NOMO-1 treated with DMSO at 0.1 percent for 48 hours (cell line): ENCODE results near the gene TUBA1C.
"Not testable (repeated sequence)": the region's sequence is repeated elsewhere in the genome, so short reads cannot be mapped to it uniquely, and the experiment has no call there.

Experiments used
- DNase-seq: peaks from one replicate; lab custom pipeline; 2025; ENCODE audit not compliant: unreplicated experiment; lab: John Stamatoyannopoulos, UW

The TUBA1C gene

DNA sequence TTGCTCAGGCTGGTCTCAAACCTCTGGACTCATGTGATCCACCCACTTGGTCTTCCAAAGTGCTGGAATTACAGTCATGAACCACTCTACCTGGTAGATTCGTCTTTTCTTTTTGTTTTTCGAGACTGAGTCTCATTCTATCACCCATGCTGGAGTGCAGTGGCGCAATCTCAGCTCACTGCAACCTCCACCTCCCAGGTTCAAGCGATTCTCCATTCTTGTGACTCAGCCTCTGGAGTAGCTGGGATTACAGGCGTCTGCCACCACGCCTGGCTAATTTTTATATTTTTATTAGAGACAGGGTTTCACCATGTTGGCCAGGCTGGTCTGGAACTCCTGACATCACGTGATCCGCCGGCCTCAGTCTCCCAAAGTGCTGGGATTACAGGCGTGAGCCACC lies 9.4 kb upstream of the TUBA1C start:
- not testable (repeated sequence) for DNase-seq

DNA sequence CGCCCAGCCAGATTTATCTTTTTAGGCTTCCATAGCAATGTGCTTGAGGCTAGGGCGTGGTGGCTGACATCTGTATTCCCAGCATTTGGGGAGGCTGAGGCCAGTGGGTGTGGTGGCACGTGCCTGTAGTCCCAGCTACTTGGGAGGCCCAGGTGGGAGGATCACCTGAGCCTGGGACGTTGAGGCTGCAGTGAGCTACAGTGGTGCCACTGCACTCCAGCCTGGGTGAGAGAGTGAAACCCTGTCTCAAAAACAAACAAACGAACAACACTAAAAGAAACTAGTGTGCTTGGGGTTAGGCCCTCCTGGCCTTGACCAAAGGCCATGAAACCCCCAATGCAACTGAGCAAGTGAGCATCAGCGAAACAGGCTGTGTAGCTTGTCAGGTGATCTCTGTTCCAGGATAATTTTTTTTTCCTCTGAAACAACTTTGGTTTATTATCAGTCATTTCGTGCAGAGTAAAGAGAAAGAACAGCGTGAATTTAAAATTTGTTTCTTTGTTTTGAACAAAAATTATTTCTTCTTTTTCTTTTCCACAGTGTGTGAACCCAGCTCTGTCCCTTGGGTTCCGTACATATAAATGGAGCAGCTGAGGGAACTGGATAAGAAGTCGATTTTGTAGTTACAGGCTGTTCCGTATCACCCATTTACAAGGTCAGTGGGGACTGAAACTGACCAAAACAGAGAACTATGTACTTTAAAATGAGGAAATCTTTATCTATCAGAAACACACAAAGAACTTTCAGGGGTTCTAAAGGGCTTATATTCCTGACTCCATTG lies 8.8 kb upstream of the TUBA1C start:
- DNase-seq: no peak

DNA sequence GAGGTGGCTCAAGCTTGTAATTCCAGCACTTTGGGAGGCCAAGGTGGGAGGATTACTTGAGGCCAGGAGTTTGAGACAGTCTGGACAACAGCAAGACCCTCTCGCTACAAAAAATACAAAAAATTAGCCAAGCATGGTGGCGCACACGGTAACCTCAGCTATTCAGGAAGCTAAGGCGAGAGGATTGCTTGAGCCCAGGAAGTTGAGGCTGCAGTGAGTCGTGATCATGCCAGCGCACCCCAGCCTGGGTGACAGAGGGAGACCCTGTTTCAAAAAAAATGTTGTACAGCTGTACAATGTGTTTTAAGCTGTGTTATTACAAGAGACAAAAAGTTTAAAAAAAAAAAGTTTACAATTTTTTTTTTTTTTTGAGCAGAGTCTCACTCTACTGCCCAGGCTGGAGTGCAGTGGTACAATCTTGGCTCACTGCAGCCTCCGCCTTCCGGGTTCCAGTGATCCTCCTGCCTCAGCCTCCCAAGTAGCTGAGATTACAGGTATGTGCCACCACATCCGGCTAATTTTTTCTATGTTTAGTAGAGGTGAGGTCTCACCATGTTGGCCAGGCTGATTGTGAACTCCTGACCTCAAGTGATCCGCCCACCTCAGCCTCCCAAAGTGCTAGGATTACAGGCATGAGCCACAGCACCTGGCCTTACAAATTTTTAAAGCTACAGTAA lies 7.2 kb upstream of the TUBA1C start:
- not testable (repeated sequence) for DNase-seq

DNA sequence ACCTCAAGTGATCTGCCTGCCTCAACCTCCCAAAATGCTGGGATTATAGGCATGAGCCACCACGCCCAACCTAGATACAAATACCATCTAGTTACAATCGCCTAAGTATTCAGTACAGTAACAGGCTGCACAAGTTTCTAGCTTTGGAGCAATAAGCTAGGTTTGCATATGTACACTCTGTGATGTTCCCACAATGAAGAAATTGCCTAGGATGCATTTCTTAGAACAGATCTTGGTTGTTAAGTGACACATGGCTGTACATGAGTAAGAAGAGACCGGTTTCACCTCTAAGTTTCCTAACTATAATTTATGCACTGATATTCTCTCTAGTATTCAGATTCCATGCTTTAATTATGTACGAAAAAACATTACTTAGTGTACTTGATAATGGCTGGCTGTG lies 5.4 kb upstream of the TUBA1C start:
- no peak for DNase-seq

DNA sequence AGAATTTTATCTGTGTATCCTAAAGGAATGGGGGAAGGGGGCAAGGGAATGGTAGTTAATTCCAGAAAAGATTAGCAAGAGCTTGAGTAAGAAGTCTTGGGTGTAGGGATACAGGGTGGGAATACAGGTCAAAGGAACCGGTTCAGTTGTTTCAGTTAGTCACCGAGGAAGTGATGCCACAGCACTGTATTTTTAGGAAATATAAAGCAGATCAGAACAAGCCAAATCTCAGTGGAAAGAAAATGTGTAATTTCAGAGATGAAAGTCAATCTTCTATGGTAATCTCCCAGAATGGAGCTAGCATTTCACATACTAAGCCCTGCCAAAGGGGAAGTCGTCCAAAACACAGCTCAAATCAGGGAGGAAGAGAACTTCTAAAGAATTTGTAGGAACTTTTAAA lies 4.7 kb upstream of the TUBA1C start:
- DNase-seq: no peak

DNA sequence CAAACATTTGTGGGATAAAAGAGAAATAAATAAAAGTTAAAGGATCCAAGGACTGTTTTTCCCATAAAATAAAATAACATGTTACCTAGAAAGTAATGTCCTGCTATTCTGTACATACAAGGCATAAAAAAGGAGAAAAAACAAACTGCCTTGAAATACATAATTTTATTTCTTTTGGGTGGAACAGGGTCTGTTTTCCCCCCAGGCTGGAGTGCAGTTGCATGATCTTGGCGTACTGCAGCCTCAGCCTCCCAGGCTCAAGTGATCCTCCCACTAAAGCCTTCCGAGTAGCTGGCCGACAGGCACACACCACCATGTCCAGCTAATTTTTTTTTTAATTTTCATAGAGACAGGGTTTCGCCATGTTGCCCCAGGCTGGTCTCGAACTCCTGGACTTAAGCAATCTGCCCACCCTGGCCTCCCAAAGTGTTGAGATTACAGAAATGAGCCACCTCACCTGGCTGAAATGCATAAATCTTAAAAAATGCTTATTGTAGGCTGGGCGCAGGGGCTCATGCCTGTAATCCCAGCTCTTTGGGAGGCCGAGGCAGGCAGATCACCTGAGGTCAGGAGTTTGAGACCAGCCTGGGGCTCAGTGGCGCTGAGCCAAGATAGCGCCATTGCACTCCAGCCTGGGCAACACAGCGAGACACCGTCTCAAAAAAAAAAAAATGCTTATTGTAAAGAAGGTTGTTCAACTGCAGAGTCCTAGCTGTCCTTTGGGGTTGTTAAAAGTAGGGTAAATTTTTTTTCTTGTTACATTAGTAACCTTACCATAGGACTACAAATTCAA lies 4.1 kb upstream of the TUBA1C start:
- DNase-seq: no peak

DNA sequence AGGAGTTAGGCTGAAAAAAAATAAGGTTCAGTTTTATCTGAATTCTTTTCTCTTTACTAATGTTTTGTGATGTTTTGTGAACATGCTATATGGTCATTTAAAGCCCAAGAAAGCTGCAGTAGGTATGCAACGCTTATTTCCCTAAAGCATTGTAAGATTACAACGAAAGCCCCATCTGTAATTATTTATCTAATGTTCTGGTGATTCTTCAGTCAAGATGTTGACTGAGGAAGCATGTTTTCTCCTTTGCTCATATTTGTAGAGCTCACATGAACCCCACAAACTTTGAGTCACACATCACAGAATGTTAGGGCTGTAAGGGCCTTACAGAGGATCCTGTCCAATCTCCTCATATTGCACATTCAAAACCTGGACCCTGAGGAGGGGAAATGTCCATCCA lies 3.2 kb upstream of the TUBA1C start:
- no peak for DNase-seq

DNA sequence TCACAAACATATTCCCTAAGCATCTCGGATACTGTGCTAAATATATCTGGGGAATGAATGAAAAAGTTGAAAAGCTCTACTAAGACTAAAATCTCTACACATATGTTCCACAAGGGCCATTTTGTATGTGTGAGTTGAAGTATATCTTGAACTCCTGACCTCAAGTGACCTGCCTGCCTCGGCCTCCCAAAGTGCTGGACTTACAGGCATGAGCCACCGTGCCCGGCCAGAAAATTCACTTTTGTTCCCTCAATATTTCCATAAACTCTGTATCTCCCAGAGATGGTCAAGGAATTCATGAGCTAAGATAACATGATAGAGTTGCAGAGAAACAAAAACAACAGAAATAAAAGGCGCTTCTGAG lies 1.5 kb upstream of the TUBA1C start:
- no peak for DNase-seq

DNA sequence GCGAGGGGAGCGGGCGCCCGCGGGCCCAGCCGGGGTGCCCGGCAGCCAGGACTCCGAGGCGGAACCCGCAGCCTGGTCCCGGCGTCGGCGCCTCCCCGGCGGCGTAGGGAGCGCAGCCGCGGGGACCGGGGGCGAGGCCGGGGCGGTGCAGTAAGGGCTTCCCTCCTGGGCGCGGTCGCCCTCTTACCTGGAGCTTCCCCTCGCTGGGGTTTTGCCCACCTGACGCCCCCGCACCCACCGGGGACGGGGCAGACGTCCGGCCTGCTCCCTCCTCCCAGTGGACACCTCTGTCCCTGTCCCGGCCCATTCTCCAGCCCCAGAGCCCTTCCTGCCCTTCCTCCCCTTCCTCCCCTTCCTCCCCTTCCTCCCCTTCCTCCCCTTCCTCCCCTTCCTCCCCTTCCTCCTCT lies 413 bp upstream of the TUBA1C start:
- no peak for DNase-seq

DNA sequence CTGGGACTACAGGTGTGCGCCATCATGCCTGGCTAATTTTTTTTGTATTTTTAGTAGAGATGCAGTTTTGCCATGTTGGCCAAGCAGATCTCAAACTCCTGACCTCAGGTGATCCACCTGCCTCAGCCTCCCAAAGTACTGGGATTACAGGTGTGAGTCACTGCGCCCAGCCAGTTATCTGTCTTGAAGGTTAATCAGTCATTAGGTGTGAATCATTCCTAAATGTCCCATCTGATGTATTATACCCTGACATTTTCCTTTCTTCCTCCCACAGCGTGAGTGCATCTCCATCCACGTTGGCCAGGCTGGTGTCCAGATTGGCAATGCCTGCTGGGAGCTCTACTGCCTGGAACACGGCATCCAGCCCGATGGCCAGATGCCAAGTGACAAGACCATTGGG lies 4.3 kb downstream of the TUBA1C start:
- not testable (repeated sequence) for DNase-seq

DNA sequence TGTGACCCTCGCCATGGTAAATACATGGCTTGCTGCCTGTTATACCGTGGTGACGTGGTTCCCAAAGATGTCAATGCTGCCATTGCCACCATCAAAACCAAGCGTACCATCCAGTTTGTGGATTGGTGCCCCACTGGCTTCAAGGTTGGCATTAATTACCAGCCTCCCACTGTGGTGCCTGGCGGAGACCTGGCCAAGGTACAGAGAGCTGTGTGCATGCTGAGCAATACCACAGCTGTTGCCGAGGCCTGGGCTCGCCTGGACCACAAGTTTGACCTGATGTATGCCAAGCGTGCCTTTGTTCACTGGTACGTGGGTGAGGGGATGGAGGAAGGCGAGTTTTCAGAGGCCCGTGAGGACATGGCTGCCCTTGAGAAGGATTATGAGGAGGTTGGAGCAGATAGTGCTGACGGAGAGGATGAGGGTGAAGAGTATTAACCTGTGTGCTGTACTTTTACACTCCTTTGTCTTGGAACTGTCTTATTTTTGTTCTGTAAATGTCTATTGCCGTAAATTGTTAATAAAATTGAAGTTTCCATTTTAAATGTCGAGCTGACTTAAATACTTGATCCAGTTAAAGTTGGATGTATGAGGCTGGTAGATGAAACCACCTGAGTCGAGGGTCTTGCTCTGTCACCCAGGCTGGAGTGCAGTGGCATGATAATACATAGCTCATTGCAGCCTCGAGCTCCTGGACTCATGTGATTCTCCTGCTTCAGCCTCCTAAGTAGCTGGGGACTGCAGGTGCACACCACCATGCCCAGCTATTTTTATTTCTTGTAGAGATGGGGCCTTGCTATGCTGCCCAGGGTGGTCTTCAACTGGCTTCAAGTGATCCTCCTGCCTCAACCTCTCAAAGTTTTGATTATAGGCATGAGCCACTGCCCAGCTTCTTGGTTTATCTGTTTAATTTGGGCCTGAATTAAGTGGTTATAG lies 8.2 kb downstream of the TUBA1C start:
- DNase-seq: no peak

DNA sequence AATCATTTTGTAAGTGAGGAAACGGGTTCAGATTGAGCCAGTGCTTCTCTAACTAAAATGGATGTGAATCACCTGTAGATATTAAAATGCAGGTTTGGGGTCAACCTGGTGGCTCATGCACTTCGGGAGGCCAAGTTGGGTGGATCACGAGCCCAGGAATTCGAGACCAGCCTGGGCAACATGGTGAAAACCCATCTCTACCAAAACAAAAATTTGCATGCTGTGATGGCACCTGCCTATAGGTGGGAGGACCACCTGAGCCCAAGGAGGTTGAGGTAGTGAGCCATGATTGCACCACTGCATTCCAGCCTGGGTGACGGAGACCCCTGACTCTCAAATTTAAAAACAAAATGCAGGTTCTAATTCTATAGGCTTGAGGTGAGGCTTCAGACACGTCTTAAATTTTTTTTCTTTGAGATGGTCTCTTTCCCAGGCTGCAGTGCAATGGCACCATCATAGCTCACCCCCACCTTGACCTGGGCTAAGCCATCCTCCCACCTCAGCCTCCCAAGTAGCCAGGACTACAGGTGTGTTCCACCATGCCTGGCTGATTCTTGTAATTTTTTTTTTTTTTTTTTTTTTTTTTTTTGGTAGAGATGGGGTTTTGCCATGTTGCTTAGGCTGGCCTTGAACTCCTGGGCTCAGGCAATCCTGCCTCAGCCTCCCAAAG lies 9.0 kb downstream of the TUBA1C start:
- DNase-seq: no peak

DNA sequence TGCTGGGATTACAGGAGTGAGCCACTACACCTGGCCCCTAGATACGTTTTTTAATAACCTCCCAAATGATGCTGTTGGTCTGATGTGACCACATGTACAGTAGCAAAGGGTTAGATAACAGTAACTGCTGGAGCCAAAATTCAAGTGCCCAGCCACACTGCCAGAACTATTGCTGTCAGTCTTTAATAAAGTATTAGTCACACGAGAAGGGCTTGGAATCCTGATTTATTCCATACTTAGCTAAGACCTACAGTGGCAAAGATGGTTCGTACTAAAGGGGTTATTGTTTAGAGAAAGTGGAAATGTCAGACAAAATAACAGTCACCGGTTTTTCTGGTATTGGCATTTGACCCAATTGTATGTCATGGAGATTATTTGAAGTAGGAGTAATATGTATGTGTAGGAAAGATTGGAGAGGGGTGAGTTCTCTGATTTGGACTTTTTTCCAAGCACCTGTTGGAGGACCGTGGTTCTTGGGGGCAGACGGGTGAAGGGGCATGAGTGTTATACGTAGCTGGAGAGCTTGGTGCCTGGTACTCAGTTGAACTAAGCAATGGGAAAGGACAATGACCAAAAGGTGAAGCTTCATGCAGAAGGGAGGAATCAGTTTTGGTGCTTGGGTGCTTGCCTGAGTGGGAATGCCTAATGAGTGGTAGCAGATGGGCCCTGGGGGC lies 9.7 kb downstream of the TUBA1C start:
- no peak for DNase-seq

DNA sequence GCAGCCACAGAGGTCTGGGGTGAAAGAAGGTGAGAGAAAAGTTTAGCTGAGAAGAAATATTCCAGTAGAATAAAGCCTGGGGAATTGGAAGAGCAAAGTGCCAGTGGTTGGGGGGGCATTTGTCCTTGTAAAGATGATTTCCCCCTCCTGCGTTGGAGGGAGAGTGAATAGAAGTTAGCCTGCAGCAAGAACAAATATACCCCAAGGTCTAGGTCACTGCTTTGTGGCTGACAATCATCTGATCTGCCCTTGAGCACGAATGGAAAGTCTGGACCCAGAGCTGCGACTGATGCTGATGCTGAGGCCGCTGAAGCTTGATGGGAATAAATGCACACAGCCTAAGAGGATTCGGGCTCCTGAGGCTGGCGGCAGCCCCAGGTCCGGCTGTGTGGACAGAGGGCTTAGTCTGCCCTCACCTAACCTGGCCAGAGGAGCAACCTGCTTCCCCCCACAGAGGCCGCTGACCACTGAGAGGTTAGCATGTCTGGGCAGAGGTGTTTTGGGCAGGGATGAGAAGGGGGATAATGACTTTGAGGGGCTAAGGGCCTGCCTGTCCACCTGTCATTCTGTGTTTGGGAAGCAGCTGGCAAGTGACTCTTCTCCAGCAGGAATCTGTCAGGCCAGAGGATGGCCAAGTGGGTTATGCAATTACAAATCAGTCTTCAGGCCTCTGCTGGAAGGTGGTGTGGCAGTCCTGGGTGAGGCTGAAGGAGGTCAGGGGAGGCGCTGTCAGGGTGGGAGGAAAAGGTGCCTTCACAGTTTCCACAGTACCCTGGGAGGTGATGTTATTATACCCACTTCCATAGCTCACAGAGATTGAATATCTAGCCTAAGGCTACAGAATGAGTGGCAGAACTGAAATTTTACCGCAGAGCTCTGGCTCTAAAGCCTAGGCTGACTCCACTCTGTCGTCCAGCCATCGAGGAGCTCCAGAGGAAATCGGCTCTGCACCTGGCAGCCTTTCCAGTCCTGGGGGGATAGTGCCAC lies 11.7 kb downstream of the TUBA1C start:
- DNase-seq: no peak

DNA sequence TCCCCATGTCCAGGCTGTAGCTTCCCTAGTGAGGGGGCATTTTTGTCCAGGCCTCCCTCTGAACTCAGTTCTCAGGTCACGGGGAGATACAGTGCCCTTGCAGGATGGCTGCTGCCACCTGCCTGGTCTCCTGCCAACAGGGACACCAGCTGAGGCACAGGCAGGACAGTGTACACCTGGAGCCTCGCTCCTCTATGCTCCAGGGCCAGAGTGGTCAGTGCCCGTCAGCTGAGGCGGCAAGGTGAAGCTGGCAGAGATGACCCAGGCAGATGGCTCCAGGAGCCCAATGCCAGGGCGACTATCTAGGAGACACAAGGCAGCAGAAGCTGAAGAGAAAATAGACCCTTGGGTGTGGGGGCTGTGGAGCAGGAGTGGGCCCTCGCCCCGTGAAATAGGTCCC lies 12.6 kb downstream of the TUBA1C start:
- no peak for DNase-seq

DNA sequence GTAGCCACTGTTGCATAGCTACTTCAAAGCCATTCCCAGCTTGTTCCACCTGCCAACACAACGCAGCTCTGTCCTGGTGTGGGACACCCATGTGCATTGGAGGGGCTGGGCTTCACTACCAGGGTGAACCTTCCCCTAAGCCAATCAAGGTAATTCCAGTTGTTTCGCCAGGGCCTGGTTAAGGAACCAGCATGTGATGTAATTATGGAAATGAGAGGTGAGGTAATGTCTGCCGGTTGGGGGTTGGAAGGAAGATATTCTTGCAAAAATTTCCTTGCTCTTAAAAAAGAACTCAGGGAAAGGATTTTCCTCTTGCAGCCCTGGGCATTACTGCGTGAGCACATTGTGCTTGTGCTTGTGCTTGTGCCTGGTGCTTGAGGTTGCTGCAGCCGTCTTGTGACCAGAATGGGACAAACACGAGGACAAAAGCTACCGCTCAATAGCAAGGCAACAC lies 14.9 kb downstream of the TUBA1C start:
- DNase-seq: peak; percentile 51

DNA sequence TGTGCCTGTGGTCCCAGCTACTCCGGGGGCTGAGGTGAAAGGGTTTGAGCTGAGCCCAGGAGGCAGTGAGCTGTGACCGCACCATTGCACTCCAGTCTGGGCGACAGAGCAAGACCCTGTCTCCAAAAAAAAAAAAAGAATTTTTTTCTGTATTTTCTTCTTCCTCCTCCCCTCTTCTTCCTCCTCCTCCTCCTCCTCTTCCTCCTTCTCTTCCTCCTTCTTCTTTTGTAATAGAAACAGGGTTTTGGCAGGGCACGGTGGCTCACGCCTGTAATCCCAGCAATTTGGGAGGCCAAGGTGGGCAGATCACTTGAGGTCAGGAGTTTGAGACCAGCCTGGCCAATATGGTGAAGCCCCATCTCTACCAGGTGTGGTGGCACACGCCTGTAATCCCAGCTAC lies 15.7 kb downstream of the TUBA1C start:
- DNase-seq: not testable (repeated sequence)

DNA sequence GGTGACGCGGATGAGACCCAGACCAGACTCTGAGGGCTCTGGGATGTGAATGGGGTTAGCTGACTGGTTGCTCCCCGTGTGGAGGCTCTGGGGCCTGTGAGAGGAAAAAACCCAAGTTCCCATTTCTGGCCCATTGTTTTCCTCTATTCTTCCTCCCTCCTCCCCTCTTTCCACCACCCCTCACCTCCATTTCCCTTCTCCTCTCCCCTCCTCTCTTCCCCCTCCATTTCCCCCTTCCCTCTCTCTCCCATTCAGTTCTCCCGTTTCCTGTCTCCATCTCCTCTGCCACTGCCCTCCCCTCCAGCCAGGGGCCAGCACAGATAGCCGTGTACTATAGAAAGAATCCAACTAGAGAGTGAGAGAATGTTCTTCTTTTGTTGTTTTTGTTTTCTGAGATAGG lies 17.4 kb downstream of the TUBA1C start:
- DNase-seq: no peak
